Kasumi-1 (cell line): ENCODE data around the gene NAGK.

Source experiments
- DNase-seq, 2 experiments: peaks; one replicate each; lab custom pipeline; 2025; lab: John Stamatoyannopoulos, UW

Gene NAGK

DNA sequence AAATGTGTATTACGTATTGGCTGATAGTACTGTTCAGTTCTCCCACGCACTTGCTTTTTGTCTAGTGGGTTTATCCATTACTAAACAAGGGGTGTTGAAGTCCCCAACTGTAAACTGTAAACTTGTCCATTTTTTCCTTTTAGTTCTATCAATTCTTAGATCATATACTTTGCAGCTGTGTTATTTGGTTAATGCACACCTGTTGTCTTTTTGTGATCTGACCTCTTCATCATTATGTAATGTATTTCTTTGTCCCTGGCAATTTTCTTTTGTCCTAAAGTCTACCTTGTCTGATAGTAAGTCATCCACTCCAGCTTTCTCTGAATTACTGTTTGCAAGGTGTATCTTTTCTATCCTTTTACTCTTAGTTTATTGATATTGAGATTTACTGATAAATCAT is 39.6 kb downstream of the NAGK start:
- no peak for DNase-seq

DNA sequence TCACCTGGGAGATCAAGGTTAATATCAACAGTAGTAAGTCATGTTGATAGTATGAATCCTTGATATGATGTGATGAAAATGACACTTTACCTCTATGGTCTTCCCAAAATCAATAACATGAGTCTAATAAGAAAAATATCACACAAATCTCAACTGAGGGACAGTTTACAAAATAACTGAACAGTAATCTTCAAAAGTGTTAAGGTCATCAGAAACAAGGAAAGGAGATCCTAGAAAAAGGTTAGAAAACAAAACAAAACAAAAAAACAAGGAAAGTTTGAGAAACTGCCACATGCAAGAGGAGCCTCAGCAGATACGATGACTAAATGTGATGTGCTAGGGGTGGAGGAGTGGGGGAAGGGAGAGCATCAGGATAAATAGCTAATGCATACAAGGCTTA is 45.4 kb downstream of the NAGK start:
- DNase-seq, result no peak

DNA sequence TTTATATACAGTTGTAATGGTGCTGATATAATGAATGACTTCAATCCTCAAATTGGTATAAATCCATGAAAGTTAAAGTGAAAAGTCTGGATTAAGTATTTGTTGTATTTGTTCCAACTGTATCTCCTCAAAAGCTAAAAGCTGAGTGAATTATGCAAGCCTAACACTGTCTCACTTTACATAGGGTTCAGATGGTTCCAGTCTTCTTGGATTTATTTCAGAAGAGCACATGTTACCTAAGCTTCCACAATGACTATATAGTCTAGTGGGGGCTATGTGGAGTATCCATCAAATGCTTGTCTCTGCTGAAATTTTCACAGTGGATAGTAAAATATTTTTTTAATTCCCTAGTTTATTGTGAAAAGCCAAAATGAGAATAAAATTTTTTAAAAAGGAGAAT is 48.6 kb downstream of the NAGK start:
- DNase-seq, result no peak

DNA sequence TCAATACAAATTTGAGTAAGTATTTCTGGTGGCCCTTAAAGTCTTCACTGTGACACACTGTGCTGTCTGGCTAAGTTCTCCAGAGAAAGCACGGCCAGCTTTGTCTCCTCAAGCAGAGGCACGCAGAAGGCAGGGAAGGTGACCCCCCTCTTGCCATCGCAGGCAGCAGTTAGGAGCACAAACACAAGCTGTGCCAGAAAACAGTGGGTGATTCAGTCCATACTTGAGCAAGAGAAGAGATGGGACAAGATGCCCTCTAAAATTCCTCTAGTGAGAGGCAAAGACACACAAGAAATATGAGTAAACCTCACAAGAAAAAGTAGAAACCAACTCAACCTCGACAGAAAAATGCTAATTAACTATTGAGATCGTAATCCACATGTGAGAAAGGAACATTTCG is 51.7 kb downstream of the NAGK start:
- no peak for DNase-seq

- DNase-seq, result no peak
These were observed 53.0 kb downstream of the NAGK start for GRCh38 chr2:71121479-71121878.

DNA sequence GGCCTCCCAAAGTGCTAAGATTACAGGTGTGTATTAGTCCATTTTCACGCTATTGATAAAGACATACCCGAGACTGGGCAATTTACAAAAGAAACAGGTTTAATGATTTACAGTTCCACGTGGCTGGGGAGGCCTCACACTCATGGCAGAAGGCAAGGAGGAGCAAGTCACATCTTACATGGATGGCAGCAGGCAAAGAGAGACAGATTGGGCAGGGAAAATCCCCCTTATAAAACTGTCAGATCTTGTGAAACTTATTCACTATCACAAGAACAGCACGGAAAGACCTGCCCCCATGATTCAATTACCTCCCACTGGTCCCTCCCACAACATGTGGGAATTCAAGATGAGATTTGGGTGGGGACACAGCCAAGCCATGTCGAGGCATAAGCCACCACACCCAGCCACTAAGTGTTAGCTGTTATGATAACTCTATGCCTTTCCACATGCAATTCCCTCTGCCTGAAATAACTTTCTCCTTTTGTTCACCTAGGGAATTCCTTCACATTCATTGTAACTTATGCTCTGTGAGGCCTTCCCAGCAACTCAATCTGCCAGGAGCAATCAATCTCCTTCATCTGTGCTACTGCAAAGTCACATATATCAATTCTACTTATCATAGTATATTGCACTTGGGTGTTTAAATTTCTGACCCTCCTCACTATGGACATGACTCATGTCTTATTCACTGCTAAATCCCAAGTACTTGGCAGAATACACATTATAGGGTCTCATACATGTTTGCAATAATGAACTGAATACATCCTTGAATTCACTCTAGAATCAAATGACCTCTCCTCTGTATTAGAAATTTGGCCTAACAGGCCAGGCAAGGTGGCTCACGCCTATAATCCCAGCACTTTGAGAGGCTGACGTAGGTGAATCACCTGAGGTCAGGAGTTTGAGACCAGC is 54.2 kb downstream of the NAGK start:
- DNase-seq, result no peak

DNA sequence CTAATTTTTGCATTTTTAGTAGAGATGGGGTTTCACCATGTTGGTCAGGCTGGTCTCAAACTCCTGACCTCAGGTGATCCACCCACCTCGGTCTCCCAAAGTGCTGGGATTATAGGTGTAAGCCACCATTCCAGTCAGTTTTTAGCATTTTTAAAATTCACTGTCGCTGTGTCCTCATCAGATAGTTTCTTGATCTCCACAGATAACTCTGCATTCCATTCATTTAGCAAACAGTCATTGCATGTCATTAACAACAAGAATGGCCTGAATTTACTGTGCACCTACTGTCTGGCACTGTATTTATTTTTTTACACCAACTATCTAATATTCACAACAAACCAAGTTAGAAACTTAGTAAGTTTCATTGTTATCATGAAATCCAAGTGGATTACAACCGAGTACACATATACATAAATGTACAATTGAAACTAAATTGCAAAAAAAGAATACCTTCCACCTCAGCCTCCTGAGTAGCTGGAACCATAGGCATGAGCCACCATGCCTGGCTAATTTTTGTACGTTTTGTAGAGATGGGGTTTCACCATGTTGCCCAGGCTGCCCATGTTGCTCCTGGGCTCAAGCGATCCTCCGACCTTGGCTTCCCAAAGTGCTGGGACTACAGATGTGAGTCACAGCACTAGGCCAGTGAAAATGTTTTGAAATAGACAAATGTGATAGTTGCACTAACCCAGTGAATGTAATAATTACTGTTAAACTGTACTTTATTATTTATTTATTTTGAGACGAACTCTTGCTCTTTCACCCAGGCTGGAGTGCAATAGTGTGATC is 57.3 kb downstream of the NAGK start:
- no peak for DNase-seq

DNA sequence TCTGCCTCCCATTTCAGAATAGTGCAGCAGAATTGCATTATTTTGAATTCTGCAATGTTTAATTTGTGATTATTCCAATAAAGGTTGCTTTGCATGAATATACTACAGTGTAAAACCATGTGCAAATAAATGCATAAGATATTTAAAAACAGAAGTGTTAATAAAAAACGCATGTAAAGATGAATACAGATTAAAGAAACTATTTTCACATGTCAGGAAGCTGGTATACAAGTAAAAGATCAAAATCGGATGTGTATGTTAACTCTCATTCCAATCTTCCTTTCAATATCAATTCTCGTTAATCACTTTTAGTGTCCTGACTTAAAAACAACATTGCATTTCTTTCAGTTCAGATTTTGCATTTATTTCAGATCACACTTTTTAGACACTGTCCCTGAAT is 58.5 kb downstream of the NAGK start:
- no peak for DNase-seq
